Measurements from ENCODE around the gene COMTD1.
A peak's percentile ranks its signal among the peaks of the same experiment; 100 is the strongest.

The COMTD1 gene

GRCh38 chr10:75235375-75236177 lies at the start of gene COMTD1:
Gene COMTD1, minus strand, starts transcription at chr10:75235957. Its CDS starts 29 bp downstream, at chr10:75235928.
- DNase-seq (ENCODE audit: low spot score) = peak; percentile 93

- DNase-seq (ENCODE audit: low spot score) = peak; percentile 86
Measured at GRCh38 chr10:75283671-75284470, 48.1 kb upstream of the COMTD1 start.

GRCh38 chr10:75283078-75283670 lies 47.4 kb upstream of the COMTD1 start:
- no peak for DNase-seq (ENCODE audit: low spot score)

GRCh38 chr10:75281974-75282373 lies 46.2 kb upstream of the COMTD1 start:
- DNase-seq (ENCODE audit: low spot score) = no peak

- no peak for DNase-seq (ENCODE audit: low spot score)
Measured at GRCh38 chr10:75280236-75280635, 44.5 kb upstream of the COMTD1 start.

- DNase-seq (ENCODE audit: low spot score) = no peak
Measured at GRCh38 chr10:75276069-75276872, 40.5 kb upstream of the COMTD1 start.

- DNase-seq (ENCODE audit: low spot score) = peak; percentile 35
Measured at GRCh38 chr10:75272896-75273295, 37.1 kb upstream of the COMTD1 start.

GRCh38 chr10:75272094-75272493 lies 36.3 kb upstream of the COMTD1 start:
- no peak for DNase-seq (ENCODE audit: low spot score)

GRCh38 chr10:75269605-75270004 lies 33.8 kb upstream of the COMTD1 start:
- no peak for DNase-seq (ENCODE audit: low spot score)

GRCh38 chr10:75266945-75267344 lies 31.2 kb upstream of the COMTD1 start:
- no peak for DNase-seq (ENCODE audit: low spot score)

- DNase-seq (ENCODE audit: low spot score) = no peak
Measured at GRCh38 chr10:75265856-75266255, 30.1 kb upstream of the COMTD1 start.

- DNase-seq (ENCODE audit: low spot score) = no peak
Measured at GRCh38 chr10:75263806-75264205, 28.0 kb upstream of the COMTD1 start.

- no peak for DNase-seq (ENCODE audit: low spot score)
Measured at GRCh38 chr10:75261813-75262705, 26.3 kb upstream of the COMTD1 start.

GRCh38 chr10:75260990-75261389 lies 25.2 kb upstream of the COMTD1 start:
- no peak for DNase-seq (ENCODE audit: low spot score)

GRCh38 chr10:75254739-75255138 lies 19.0 kb upstream of the COMTD1 start:
- DNase-seq (ENCODE audit: low spot score) = no peak

GRCh38 chr10:75253281-75254220 lies 17.8 kb upstream of the COMTD1 start:
- no peak for DNase-seq (ENCODE audit: low spot score)

- no peak for DNase-seq (ENCODE audit: low spot score)
Measured at GRCh38 chr10:75250934-75251333, 15.2 kb upstream of the COMTD1 start.

- DNase-seq (ENCODE audit: low spot score) = no peak
Measured at GRCh38 chr10:75247797-75248196, 12.0 kb upstream of the COMTD1 start.

GRCh38 chr10:75246506-75246905 lies 10.7 kb upstream of the COMTD1 start:
- DNase-seq (ENCODE audit: low spot score) = no peak

Data from AG08395 (cell line).